Measurements from ENCODE around the gene KLHL21. TPM values are rescaled to one million over a fixed set of nuclear protein-coding genes. Genes with fewer than 3 reads are reported as not detected.

The KLHL21 gene
- total RNA-seq, 1 experiment from 2014 or later = 17.6 TPM

DNA sequence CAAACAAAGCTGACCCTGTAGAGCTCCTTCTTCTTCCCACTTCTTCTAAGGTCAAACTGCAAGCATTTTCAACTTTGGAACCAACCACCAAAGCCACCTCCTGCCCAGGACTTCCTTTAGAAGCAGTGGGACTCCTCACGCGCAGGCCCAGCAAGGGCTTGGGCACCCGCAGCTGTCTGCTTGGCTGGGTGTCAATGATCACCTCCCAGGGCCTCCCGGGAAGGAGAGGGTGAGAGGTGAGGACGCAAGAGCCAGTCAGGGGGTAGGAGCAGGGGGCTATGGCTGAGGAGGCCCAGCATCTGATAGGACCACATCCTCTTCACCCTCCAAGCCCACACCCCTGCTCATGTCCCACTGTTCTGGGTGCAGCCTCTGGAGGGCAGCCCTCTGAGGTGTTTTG lies 10.2 kb downstream of the KLHL21 start (continued):
- TF ChIP-seq ATF6 (CRISPR knock-in tag; IDR thresholded peaks at IDR 0.05) (no peak), RORB (CRISPR knock-in tag; IDR thresholded peaks at IDR 0.05) (no peak)

GRCh38 chr1:6591644-6592043 lies 11.0 kb downstream of the KLHL21 start:
- Mint-ChIP-seq H3K9me3 (no peaks in the 10 kb centered on the region), H3K27me3 (ENCODE audit: low read depth) (no peaks in the 10 kb centered on the region), H3K4me3 (no peak overlapping the region), H3K36me3 (peaks cover 30% of the 10 kb centered on the region), H3K27ac (no peak overlapping the region), H3K4me1 (no peaks in the 10 kb centered on the region)
- TF ChIP-seq FOXK1 (CRISPR knock-in tag; IDR thresholded peaks at IDR 0.05) (no peak), SOX15 (CRISPR knock-in tag; IDR thresholded peaks at IDR 0.05) (no peak), ZNF671 (CRISPR knock-in tag; IDR thresholded peaks at IDR 0.05) (no peak), TEAD4 (CRISPR knock-in tag; IDR thresholded peaks at IDR 0.05) (no peak), NR1H2 (CRISPR knock-in tag; IDR thresholded peaks at IDR 0.05) (no peak)
- CTCF ChIA-PET = interaction anchor here (1.2 kb wide), 1 partner anchor 43 kb away, joined by 4 read pairs; no protein-coding TSS in a partner anchor
- DNase-seq (ENCODE audit: low spot score) (no peak), ATAC-seq (no peak)
- POLR2A ChIA-PET = no interaction called here

- no peaks in the 10 kb centered on the region for H3K27me3 Mint-ChIP-seq (ENCODE audit: low read depth)
- no peaks in the 10 kb centered on the region for H3K9me3 Mint-ChIP-seq
- TF ChIP-seq FOXP1 (CRISPR knock-in tag; IDR thresholded peaks at IDR 0.05; ENCODE audit: borderline replicate concordance) = no peak
- no peak for TF ChIP-seq ATF2 (CRISPR knock-in tag; IDR thresholded peaks at IDR 0.05; ENCODE audit: borderline replicate concordance, low read depth)
- TF ChIP-seq MYBL2 (CRISPR knock-in tag; IDR thresholded peaks at IDR 0.05) = no peak
- no peak for TF ChIP-seq ZNF121 (CRISPR knock-in tag; IDR thresholded peaks at IDR 0.05)
- TF ChIP-seq USF1 (CRISPR knock-in tag; IDR thresholded peaks at IDR 0.05) = no peak
- TF ChIP-seq, protein P1, sequence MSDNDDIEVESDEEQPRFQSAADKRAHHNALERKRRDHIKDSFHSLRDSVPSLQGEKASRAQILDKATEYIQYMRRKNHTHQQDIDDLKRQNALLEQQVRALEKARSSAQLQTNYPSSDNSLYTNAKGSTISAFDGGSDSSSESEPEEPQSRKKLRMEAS (CRISPR knock-in tag; IDR thresholded peaks at IDR 0.05) = no peak
- no peak for TF ChIP-seq SMAD4 (CRISPR knock-in tag; IDR thresholded peaks at IDR 0.05)
- TF ChIP-seq TEAD1 (CRISPR knock-in tag; IDR thresholded peaks at IDR 0.05) = no peak
- TF ChIP-seq, protein P2, sequence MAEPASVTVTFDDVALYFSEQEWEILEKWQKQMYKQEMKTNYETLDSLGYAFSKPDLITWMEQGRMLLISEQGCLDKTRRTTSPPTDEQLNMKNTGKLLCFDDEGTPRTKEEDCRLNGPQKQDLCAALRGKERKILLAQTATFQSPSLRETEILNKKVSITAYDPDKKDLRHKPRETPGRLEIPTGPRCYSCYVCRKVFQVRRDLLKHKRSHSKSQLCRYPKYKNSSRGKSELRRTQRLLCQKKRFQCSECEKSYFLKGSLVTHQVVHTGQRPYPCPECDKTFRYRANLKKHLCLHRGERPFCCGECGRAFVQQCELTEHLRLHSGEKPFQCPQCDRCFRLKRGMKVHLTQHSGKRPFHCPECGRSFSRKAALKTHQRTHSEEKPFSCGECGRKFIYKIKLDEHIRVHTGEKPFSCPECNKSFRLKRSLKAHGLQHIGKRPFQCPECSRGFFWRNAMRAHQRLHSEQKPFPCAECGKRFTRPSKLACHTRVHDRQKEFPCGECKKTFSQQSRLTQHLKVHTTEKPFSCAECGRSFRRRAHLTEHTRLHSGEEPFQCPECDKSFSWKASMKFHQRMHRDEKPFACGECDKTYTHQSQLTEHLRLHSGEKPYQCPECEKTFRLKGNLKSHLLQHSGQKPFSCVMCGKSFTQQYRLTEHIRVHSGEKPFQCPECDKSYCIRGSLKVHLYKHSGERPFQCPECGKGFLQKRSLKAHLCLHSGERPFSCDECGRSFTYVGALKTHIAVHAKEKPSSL (CRISPR knock-in tag; conservative IDR thresholded peaks at IDR 0.05) = no peak
- TF ChIP-seq PRRX2 (CRISPR knock-in tag; IDR thresholded peaks at IDR 0.05) = no peak
- TF ChIP-seq MXD4 (CRISPR knock-in tag; IDR thresholded peaks at IDR 0.05; ENCODE audit: borderline replicate concordance) = no peak
- TF ChIP-seq, protein P3, sequence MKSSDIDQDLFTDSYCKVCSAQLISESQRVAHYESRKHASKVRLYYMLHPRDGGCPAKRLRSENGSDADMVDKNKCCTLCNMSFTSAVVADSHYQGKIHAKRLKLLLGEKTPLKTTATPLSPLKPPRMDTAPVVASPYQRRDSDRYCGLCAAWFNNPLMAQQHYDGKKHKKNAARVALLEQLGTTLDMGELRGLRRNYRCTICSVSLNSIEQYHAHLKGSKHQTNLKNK (CRISPR knock-in tag; IDR thresholded peaks at IDR 0.05) = no peak
- no peak for TF ChIP-seq RORB (CRISPR knock-in tag; IDR thresholded peaks at IDR 0.05)
- TF ChIP-seq CTCF (IDR thresholded peaks at IDR 0.05) = no peak
- TF ChIP-seq, protein P4, sequence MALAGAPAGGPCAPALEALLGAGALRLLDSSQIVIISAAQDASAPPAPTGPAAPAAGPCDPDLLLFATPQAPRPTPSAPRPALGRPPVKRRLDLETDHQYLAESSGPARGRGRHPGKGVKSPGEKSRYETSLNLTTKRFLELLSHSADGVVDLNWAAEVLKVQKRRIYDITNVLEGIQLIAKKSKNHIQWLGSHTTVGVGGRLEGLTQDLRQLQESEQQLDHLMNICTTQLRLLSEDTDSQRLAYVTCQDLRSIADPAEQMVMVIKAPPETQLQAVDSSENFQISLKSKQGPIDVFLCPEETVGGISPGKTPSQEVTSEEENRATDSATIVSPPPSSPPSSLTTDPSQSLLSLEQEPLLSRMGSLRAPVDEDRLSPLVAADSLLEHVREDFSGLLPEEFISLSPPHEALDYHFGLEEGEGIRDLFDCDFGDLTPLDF (CRISPR knock-in tag; IDR thresholded peaks at IDR 0.05) = no peak
- TF ChIP-seq ZNF396 (CRISPR knock-in tag; IDR thresholded peaks at IDR 0.05; ENCODE audit: borderline replicate concordance) = no peak
- no peak for TF ChIP-seq ZBTB21 (CRISPR knock-in tag; IDR thresholded peaks at IDR 0.05; ENCODE audit: borderline replicate concordance)
- no peak for TF ChIP-seq IRF2 (CRISPR knock-in tag; IDR thresholded peaks at IDR 0.05; ENCODE audit: borderline replicate concordance, low read depth)
- TF ChIP-seq ZNF671 (CRISPR knock-in tag; IDR thresholded peaks at IDR 0.05) = no peak
- TF ChIP-seq ZNF263 (CRISPR knock-in tag; IDR thresholded peaks at IDR 0.05; ENCODE audit: low read depth) = no peak
- no peak for DNase-seq (ENCODE audit: low spot score)
- ChIA-PET POLR2A (no interaction called here), CTCF (interaction anchor here (1.2 kb wide), 1 partner anchor 44 kb away, joined by 4 read pairs; no protein-coding TSS in a partner anchor)
- H3K27ac Mint-ChIP-seq = no peak overlapping the region
- no peak for ATAC-seq
- H3K36me3 Mint-ChIP-seq = peaks cover 26% of the 10 kb centered on the region
- H3K4me3 Mint-ChIP-seq = no peak overlapping the region
- H3K4me1 Mint-ChIP-seq = no peaks in the 10 kb centered on the region
Observed at GRCh38 chr1:6591222-6591621, 11.4 kb downstream of the KLHL21 start.

Data from WTC11 (cell line).